Fibroblast of mammary gland (primary cell): ENCODE data around the gene C20orf144.

ENCODE experiments used
- DNase-seq: peaks from one replicate; pipeline ENCODE4 v3.0.0-alpha.2; 2010; ENCODE audit warnings: low read depth
- H3K4me3 ChIP-seq: 2 replicates; pipeline ENCODE4 v1.5.1; 2011; ENCODE audit warnings: low read depth, mild to moderate bottlenecking, low read length, moderate library complexity; ENCODE audit not compliant: control insufficient read depth
- CTCF ChIP-seq: conservative IDR thresholded peaks from 2 replicates; pipeline ENCODE4 v1.5.1; 2011; ENCODE audit warnings: low read depth, low read length, inconsistent platforms; ENCODE audit not compliant: control insufficient read depth, insufficient read depth

C20orf144 gene

GRCh38 chr20:33701629-33702450 is 39.7 kb downstream of the C20orf144 start:
- no peak overlapping the region for H3K4me3 ChIP-seq
- no peak for TF ChIP-seq CTCF
- DNase-seq, result no peak

GRCh38 chr20:33702861-33703260 is 40.7 kb downstream of the C20orf144 start:
- no peak for TF ChIP-seq CTCF
- no peak for DNase-seq

GRCh38 chr20:33703498-33704137 is 41.5 kb downstream of the C20orf144 start:
- DNase-seq, result no peak
- no peak overlapping the region for H3K4me3 ChIP-seq
- no peak for TF ChIP-seq CTCF

More at GRCh38 chr20:33702861-33703260, 40.7 kb downstream of the C20orf144 start:
- no peak overlapping the region for H3K4me3 ChIP-seq

GRCh38 chr20:33704197-33704924 is 42.2 kb downstream of the C20orf144 start:
- no peak for TF ChIP-seq CTCF
- peak; percentile 33 for DNase-seq

GRCh38 chr20:33707668-33708067 is 45.5 kb downstream of the C20orf144 start:
- no peak for TF ChIP-seq CTCF
- H3K4me3 ChIP-seq, result no peak overlapping the region
- DNase-seq, result no peak

More at GRCh38 chr20:33704197-33704924, 42.2 kb downstream of the C20orf144 start:
- no peak overlapping the region for H3K4me3 ChIP-seq

- H3K4me3 ChIP-seq, result no peak overlapping the region
- TF ChIP-seq CTCF, result no peak
- peak; percentile 20 for DNase-seq
These were observed 47.3 kb downstream of the C20orf144 start for GRCh38 chr20:33709398-33709797.
